ENCODE results near the gene ZRANB3. TPM values are rescaled to one million over a fixed set of nuclear protein-coding genes. Genes with fewer than 3 reads are reported as not detected.

ZRANB3 gene
- total RNA-seq, 4 donors from 2014 or later: 1.6 to 7.4 (median 2.8) TPM

- H3K9me3 ChIP-seq: no peaks in the 10 kb centered on the region
- no peak for DNase-seq
- no peak overlapping the region for H3K4me3 ChIP-seq
- TF ChIP-seq POLR2A (IDR thresholded peaks at IDR 0.05): no peak
- no peak for TF ChIP-seq CTCF (IDR thresholded peaks at IDR 0.05)
- H3K4me1 ChIP-seq: no peaks in the 10 kb centered on the region
- H3K27me3 ChIP-seq: no peaks in the 10 kb centered on the region
- no peak overlapping the region for H3K27ac ChIP-seq
- H3K36me3 ChIP-seq: peaks cover 0 to 73% (median 0%) of the 10 kb centered on the region in 3 donors
Observed at GRCh38 chr2:135163901-135164300, 367.1 kb downstream of the ZRANB3 start.

- no peak overlapping the region for H3K4me3 ChIP-seq
- no peak overlapping the region for H3K27ac ChIP-seq
- no peak for DNase-seq
- H3K27me3 ChIP-seq: no peaks in the 10 kb centered on the region
- H3K36me3 ChIP-seq: peaks cover 0 to 73% (median 0%) of the 10 kb centered on the region in 3 donors
- no peaks in the 10 kb centered on the region for H3K4me1 ChIP-seq
- TF ChIP-seq CTCF (IDR thresholded peaks at IDR 0.05) (no peak), POLR2A (IDR thresholded peaks at IDR 0.05) (no peak)
- no peaks in the 10 kb centered on the region for H3K9me3 ChIP-seq
Observed at GRCh38 chr2:135163306-135163705, 367.7 kb downstream of the ZRANB3 start.

- Histone ChIP-seq H3K4me3 (no peak overlapping the region), H3K27ac (no peak overlapping the region), H3K4me1 (no peaks in the 10 kb centered on the region), H3K9me3 (no peaks in the 10 kb centered on the region), H3K27me3 (no peaks in the 10 kb centered on the region), H3K36me3 (peaks cover 0 to 73% (median 0%) of the 10 kb centered on the region in 3 donors)
- no peak for DNase-seq
- no peak for TF ChIP-seq CTCF (IDR thresholded peaks at IDR 0.05)
- no peak for TF ChIP-seq POLR2A (IDR thresholded peaks at IDR 0.05)
Observed at GRCh38 chr2:135162786-135163185, 368.2 kb downstream of the ZRANB3 start.

- Histone ChIP-seq H3K4me1 (no peaks in the 10 kb centered on the region), H3K36me3 (peaks cover 0 to 72% (median 0%) of the 10 kb centered on the region in 3 donors), H3K9me3 (no peaks in the 10 kb centered on the region), H3K27ac (no peak overlapping the region), H3K27me3 (no peaks in the 10 kb centered on the region), H3K4me3 (no peak overlapping the region)
- TF ChIP-seq CTCF (IDR thresholded peaks at IDR 0.05): no peak
- no peak for TF ChIP-seq POLR2A (IDR thresholded peaks at IDR 0.05)
- no peak for DNase-seq
Observed at GRCh38 chr2:135162377-135162776, 368.6 kb downstream of the ZRANB3 start.

- TF ChIP-seq CTCF (IDR thresholded peaks at IDR 0.05) (no peak), POLR2A (IDR thresholded peaks at IDR 0.05) (no peak)
- DNase-seq: no peak
- no peaks in the 10 kb centered on the region for H3K27me3 ChIP-seq
- H3K36me3 ChIP-seq: peaks cover 0 to 77% (median 0%) of the 10 kb centered on the region in 3 donors
- no peaks in the 10 kb centered on the region for H3K9me3 ChIP-seq
- H3K4me1 ChIP-seq: no peaks in the 10 kb centered on the region
- H3K4me3 ChIP-seq: no peak overlapping the region
- no peak overlapping the region for H3K27ac ChIP-seq
Observed at GRCh38 chr2:135159191-135159590, 371.8 kb downstream of the ZRANB3 start.

GRCh38 chr2:135157856-135158255 is 373.2 kb downstream of the ZRANB3 start:
- no peak for TF ChIP-seq CTCF (IDR thresholded peaks at IDR 0.05)
- no peak for TF ChIP-seq POLR2A (IDR thresholded peaks at IDR 0.05)
- H3K36me3 ChIP-seq: peaks cover 0 to 80% (median 0%) of the 10 kb centered on the region in 3 donors
- H3K27me3 ChIP-seq: no peaks in the 10 kb centered on the region
- no peaks in the 10 kb centered on the region for H3K4me1 ChIP-seq
- no peak overlapping the region for H3K4me3 ChIP-seq
- no peak for DNase-seq
- no peak overlapping the region for H3K27ac ChIP-seq
- H3K9me3 ChIP-seq: no peaks in the 10 kb centered on the region
